ENCODE results near the gene TCFL5.
A peak's percentile ranks its signal among the peaks of the same experiment; 100 is the strongest.

The TCFL5 gene

GRCh38 chr20:62861726-62862336 lies at the start of gene TCFL5:
Gene TCFL5, minus strand, starts transcription at chr20:62861822. Its CDS starts 152 bp downstream, at chr20:62861670.
- DNase-seq (ENCODE audit: low read depth), result peak; percentile 53

- no peak for DNase-seq (ENCODE audit: low read depth)
Measured at GRCh38 chr20:62910777-62911497, 49.3 kb upstream of the TCFL5 start.

GRCh38 chr20:62910217-62910766 lies 48.7 kb upstream of the TCFL5 start:
- no peak for DNase-seq (ENCODE audit: low read depth)

- no peak for DNase-seq (ENCODE audit: low read depth)
Measured at GRCh38 chr20:62908971-62909791, 47.6 kb upstream of the TCFL5 start.

- DNase-seq (ENCODE audit: low read depth), result no peak
Measured at GRCh38 chr20:62907384-62908317, 46.0 kb upstream of the TCFL5 start.

- DNase-seq (ENCODE audit: low read depth), result no peak
Measured at GRCh38 chr20:62906647-62907375, 45.2 kb upstream of the TCFL5 start.

GRCh38 chr20:62906209-62906608 lies 44.6 kb upstream of the TCFL5 start:
- DNase-seq (ENCODE audit: low read depth), result no peak

GRCh38 chr20:62905536-62906117 lies 44.0 kb upstream of the TCFL5 start:
- DNase-seq (ENCODE audit: low read depth), result no peak

- no peak for DNase-seq (ENCODE audit: low read depth)
Measured at GRCh38 chr20:62902926-62903615, 41.4 kb upstream of the TCFL5 start.

GRCh38 chr20:62901891-62902290 lies 40.3 kb upstream of the TCFL5 start:
- no peak for DNase-seq (ENCODE audit: low read depth)

- no peak for DNase-seq (ENCODE audit: low read depth)
Measured at GRCh38 chr20:62900692-62901584, 39.3 kb upstream of the TCFL5 start.

- DNase-seq (ENCODE audit: low read depth), result peak; percentile 40
Measured at GRCh38 chr20:62900052-62900691, 38.5 kb upstream of the TCFL5 start.

GRCh38 chr20:62899633-62900051 lies 38.0 kb upstream of the TCFL5 start:
- no peak for DNase-seq (ENCODE audit: low read depth)

GRCh38 chr20:62898970-62899632 lies 37.5 kb upstream of the TCFL5 start:
- DNase-seq (ENCODE audit: low read depth), result no peak

GRCh38 chr20:62898093-62898964 lies 36.7 kb upstream of the TCFL5 start:
- DNase-seq (ENCODE audit: low read depth), result no peak

- no peak for DNase-seq (ENCODE audit: low read depth)
Measured at GRCh38 chr20:62897666-62898065, 36.0 kb upstream of the TCFL5 start.

GRCh38 chr20:62896526-62896925 lies 34.9 kb upstream of the TCFL5 start:
- no peak for DNase-seq (ENCODE audit: low read depth)

Measured in GM04504 (cell line).